Uterus (tissue), 2 donors: ENCODE results near the gene SOWAHA.

ENCODE experiments used
- POLR2A ChIP-seq, 2 donors: fragments of 450-650 bp; IDR thresholded peaks; one replicate each; pipeline ENCODE4 v1.6.1; 2016; ENCODE audit warnings: antibody characterized with exemption in 2 of 2, mild to moderate bottlenecking in 1 of 2, moderate library complexity in 1 of 2
- TF ChIP-seq, protein P1 (sequence below), 4 experiments: fragments of 200-600 bp in 2 of 4; fragments of 450-650 bp in 2 of 4; sonication (generic) in 2 of 4; IDR thresholded peaks; one replicate each; pipeline ENCODE4 v1.5.1; 2016 to 2019; ENCODE audit warnings: antibody characterized with exemption in 4 of 4, mild to moderate bottlenecking in 2 of 4, moderate library complexity in 1 of 4

DNA sequence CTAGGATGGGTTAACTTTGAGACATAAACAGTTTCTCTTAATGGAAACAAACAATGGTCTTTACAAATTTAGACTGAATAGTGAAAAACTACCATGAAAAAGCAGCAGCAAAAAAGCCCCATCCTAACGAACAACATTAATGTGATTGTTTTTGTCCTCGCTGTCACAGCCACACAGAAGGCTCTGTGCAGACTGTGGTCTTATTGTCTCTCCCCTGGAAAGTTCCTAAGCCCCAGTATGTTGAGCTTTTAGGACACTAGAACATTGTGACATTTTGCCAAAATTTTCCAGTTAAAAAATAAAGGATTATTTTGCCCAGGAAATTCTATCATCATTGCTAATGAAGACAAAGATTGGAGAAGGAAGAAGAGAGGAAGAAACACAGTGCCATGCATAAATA is 12.6 kb upstream of the SOWAHA start:
- no peak for TF ChIP-seq POLR2A (IDR thresholded peaks at IDR 0.05)
- TF ChIP-seq, protein P1, sequence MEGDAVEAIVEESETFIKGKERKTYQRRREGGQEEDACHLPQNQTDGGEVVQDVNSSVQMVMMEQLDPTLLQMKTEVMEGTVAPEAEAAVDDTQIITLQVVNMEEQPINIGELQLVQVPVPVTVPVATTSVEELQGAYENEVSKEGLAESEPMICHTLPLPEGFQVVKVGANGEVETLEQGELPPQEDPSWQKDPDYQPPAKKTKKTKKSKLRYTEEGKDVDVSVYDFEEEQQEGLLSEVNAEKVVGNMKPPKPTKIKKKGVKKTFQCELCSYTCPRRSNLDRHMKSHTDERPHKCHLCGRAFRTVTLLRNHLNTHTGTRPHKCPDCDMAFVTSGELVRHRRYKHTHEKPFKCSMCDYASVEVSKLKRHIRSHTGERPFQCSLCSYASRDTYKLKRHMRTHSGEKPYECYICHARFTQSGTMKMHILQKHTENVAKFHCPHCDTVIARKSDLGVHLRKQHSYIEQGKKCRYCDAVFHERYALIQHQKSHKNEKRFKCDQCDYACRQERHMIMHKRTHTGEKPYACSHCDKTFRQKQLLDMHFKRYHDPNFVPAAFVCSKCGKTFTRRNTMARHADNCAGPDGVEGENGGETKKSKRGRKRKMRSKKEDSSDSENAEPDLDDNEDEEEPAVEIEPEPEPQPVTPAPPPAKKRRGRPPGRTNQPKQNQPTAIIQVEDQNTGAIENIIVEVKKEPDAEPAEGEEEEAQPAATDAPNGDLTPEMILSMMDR (IDR thresholded peaks at IDR 0.05), result no peak
